H9 (cell line): ENCODE data around the gene BPGM. TPM values are rescaled to one million over a fixed set of nuclear protein-coding genes. Genes with fewer than 3 reads are reported as not detected.

Experiments used
- DNase-seq: peaks from one replicate; pipeline ENCODE4 v3.0.0-alpha.2; 2017
- H2AFZ ChIP-seq: one replicate; pipeline ENCODE4 v1.6.1; 2013; ENCODE audit warnings: mild to moderate bottlenecking, low read length, control low read depth, moderate library complexity
- H2AK5ac ChIP-seq: 2 replicates; pipeline ENCODE4 v1.6.1; 2013; ENCODE audit warnings: low read length, control low read depth, mixed read lengths; ENCODE audit not compliant: insufficient read length
- H2BK120ac ChIP-seq: one replicate; pipeline ENCODE4 v1.6.1; 2013; ENCODE audit warnings: low read depth, mild to moderate bottlenecking, low read length, control low read depth, inconsistent platforms; ENCODE audit not compliant: poor library complexity, severe bottlenecking
- H2BK12ac ChIP-seq: 2 replicates; pipeline ENCODE4 v1.6.1; 2013; ENCODE audit warnings: low read length, control low read depth, mixed read lengths, low read depth; ENCODE audit not compliant: insufficient read length
- H2BK15ac ChIP-seq: 2 replicates; pipeline ENCODE4 v1.6.1; 2013; ENCODE audit warnings: low read depth, low read length, control low read depth
- H2BK20ac ChIP-seq: one replicate; pipeline ENCODE4 v1.6.1; 2013; ENCODE audit warnings: low read depth, mild to moderate bottlenecking, low read length, control low read depth, inconsistent platforms; ENCODE audit not compliant: poor library complexity, severe bottlenecking
- H2BK5ac ChIP-seq: 2 replicates; pipeline ENCODE4 v1.6.1; 2013; ENCODE audit warnings: low read length, control low read depth, mixed read lengths; ENCODE audit not compliant: insufficient read length
- H3K14ac ChIP-seq: 2 replicates; pipeline ENCODE4 v1.6.1; 2013; ENCODE audit warnings: low read length, control low read depth; ENCODE audit not compliant: insufficient read depth
- H3K18ac ChIP-seq: 2 replicates; pipeline ENCODE4 v1.6.1; 2013; ENCODE audit warnings: low read depth, mild to moderate bottlenecking, mixed read lengths, low read length, control low read depth; ENCODE audit not compliant: insufficient read length
- H3K23ac ChIP-seq: 2 replicates; pipeline ENCODE4 v1.6.1; 2013; ENCODE audit warnings: low read length, control low read depth, mixed read lengths, low read depth; ENCODE audit not compliant: insufficient read length
- H3K23me2 ChIP-seq: 2 replicates; pipeline ENCODE4 v1.6.1; 2013; ENCODE audit warnings: low read depth, mild to moderate bottlenecking, mixed read lengths, low read length, control low read depth; ENCODE audit not compliant: insufficient read length, poor library complexity, severe bottlenecking
- H3K27ac ChIP-seq: 2 replicates; pipeline ENCODE4 v1.5.1; 2013; ENCODE audit warnings: low read length, control low read depth, mixed read lengths, low read depth; ENCODE audit not compliant: insufficient read length
- H3K27me3 ChIP-seq: 2 replicates; pipeline ENCODE4 v1.6.1; 2013; ENCODE audit warnings: low read length, control low read depth, inconsistent platforms; ENCODE audit not compliant: insufficient read depth
- H3K4ac ChIP-seq: 2 replicates; pipeline ENCODE4 v1.6.1; 2013; ENCODE audit warnings: low read depth, mild to moderate bottlenecking, control low read depth, inconsistent platforms, low read length, moderate library complexity
- H3K4me1 ChIP-seq: 2 replicates; pipeline ENCODE4 v1.6.1; 2013; ENCODE audit warnings: low read length, control low read depth, inconsistent platforms; ENCODE audit not compliant: insufficient read depth
- H3K4me2 ChIP-seq: 2 replicates; pipeline ENCODE4 v1.6.1; 2013; ENCODE audit warnings: low read length, control low read depth, mixed read lengths; ENCODE audit not compliant: insufficient read length, insufficient read depth
- H3K56ac ChIP-seq: 2 replicates; pipeline ENCODE4 v1.6.1; 2013; ENCODE audit warnings: low read depth, mild to moderate bottlenecking, mixed read lengths, low read length, control low read depth; ENCODE audit not compliant: insufficient read length
- H3K79me1 ChIP-seq: 2 replicates; pipeline ENCODE4 v1.6.1; 2013; ENCODE audit warnings: low read depth, mild to moderate bottlenecking, moderate library complexity, low read length, control low read depth, inconsistent platforms; ENCODE audit not compliant: insufficient read depth, poor library complexity, severe bottlenecking
- H3K79me2 ChIP-seq: 2 replicates; pipeline ENCODE4 v1.6.1; 2013; ENCODE audit warnings: low read length, control low read depth, inconsistent platforms; ENCODE audit not compliant: insufficient read depth
- H3K9ac ChIP-seq: 2 replicates; pipeline ENCODE4 v1.6.1; 2013; ENCODE audit warnings: low read length, control low read depth, mixed read lengths; ENCODE audit not compliant: insufficient read length; ENCODE audit errors: extremely low read depth
- H3K9me3 ChIP-seq: one replicate; pipeline ENCODE4 v1.6.1; 2013; ENCODE audit warnings: low read depth, low read length, inconsistent platforms; ENCODE audit not compliant: control insufficient read depth
- H3T11ph ChIP-seq: one replicate; pipeline ENCODE4 v1.6.1; 2013; ENCODE audit warnings: mild to moderate bottlenecking, low read length, control low read depth, inconsistent platforms
- H4K20me1 ChIP-seq: one replicate; pipeline ENCODE4 v1.6.1; 2013; ENCODE audit not compliant: control insufficient read depth, insufficient read length, insufficient read depth
- H4K5ac ChIP-seq: 2 replicates; pipeline ENCODE4 v1.6.1; 2013; ENCODE audit warnings: low read depth, mild to moderate bottlenecking, mixed read lengths, low read length, control low read depth; ENCODE audit not compliant: insufficient read length
- H4K8ac ChIP-seq: replicated peaks from 2 replicates; pipeline ENCODE4 v1.6.1; 2013; ENCODE audit warnings: low read length, control low read depth, mixed read lengths, low read depth; ENCODE audit not compliant: insufficient read length
- H4K91ac ChIP-seq: 2 replicates; pipeline ENCODE4 v1.6.1; 2013; ENCODE audit warnings: low read depth, mild to moderate bottlenecking, moderate library complexity, mixed read lengths, low read length, control low read depth; ENCODE audit not compliant: insufficient read length
- H3K27ac Mint-ChIP-seq, 3 experiments: 2 replicates in 2 of 3; 3 replicates in 1 of 3; pipeline ENCODE4 v1.8.0; 2020 to 2021; ENCODE audit warnings: mixed read lengths in 3 of 3, mild to moderate bottlenecking in 1 of 3, moderate library complexity in 1 of 3
- H3K27me3 Mint-ChIP-seq: 2 replicates; pipeline ENCODE4 v1.8.0; 2021; ENCODE audit warnings: low read depth, mild to moderate bottlenecking, moderate library complexity, mixed read lengths
- H3K36me3 Mint-ChIP-seq, 3 experiments: 2 replicates in 2 of 3; 3 replicates in 1 of 3; pipeline ENCODE4 v1.8.0; 2020 to 2021; ENCODE audit warnings: low read depth in 3 of 3, mixed read lengths in 3 of 3; ENCODE audit not compliant: insufficient read depth in 1 of 3
- H3K4me1 Mint-ChIP-seq, 2 experiments: 2 replicates each; pipeline ENCODE4 v1.8.0; 2020; ENCODE audit warnings: mixed read lengths in 2 of 2
- H3K4me3 Mint-ChIP-seq, 2 experiments: 2 replicates in 1 of 2; 3 replicates in 1 of 2; pipeline ENCODE4 v1.8.0; 2020 to 2021; ENCODE audit warnings: mild to moderate bottlenecking in 2 of 2, mixed read lengths in 2 of 2, moderate library complexity in 1 of 2
- H3K9me3 Mint-ChIP-seq, 2 experiments: 2 replicates in 1 of 2; 3 replicates in 1 of 2; pipeline ENCODE4 v1.8.0; 2020; ENCODE audit warnings: mild to moderate bottlenecking in 2 of 2, mixed read lengths in 2 of 2, moderate library complexity in 1 of 2
- CTCF ChIP-seq: fragments of 200-600 bp; sonication (generic); conservative IDR thresholded peaks from 3 replicates; pipeline ENCODE4 v1.8.0; 2021; ENCODE audit warnings: antibody characterized with exemption, mild to moderate bottlenecking
- WGBS: extraction: QIAGEN DNeasy Blood & Tissue Kit; methylation state at CpG from one replicate; pipeline ENCODE4 v1.1.7; 2013; ENCODE audit warnings: missing lambda C conversion rate, low lambda C conversion rate, mixed read lengths; ENCODE audit not compliant: insufficient read length; ENCODE audit errors: extremely low coverage; 5-methylcytosine and 5-hydroxymethylcytosine counted together
- total RNA-seq: library from RNA; stranded (reverse); gene quantifications from 2 replicates; pipeline ENCODE4 v1.2.1, GENCODE V29; 2021

Gene BPGM
- total RNA-seq, 1 experiment from 2014 or later = 14.4 TPM

GRCh38 chr7:134651991-134652390, 5.3 kb downstream of the BPGM start:
- no peak overlapping the region for H2AFZ ChIP-seq
- H2BK120ac ChIP-seq = no peak overlapping the region
- no peak overlapping the region for H2BK20ac ChIP-seq
- H3K27ac ChIP-seq = no peak overlapping the region
- DNase-seq = no peak
- no peaks in the 10 kb centered on the region for H3K27me3 ChIP-seq
- H3K4me1 ChIP-seq = no peaks in the 10 kb centered on the region; the same call in none of the 2 replicates
- H3K4ac ChIP-seq = no peak overlapping the region
- H3K56ac ChIP-seq = no peak overlapping the region
- H4K20me1 ChIP-seq = no peaks in the 10 kb centered on the region
- H3T11ph ChIP-seq = no peak overlapping the region
- no peak for TF ChIP-seq CTCF
- no peak overlapping the region for H3K14ac ChIP-seq
- H3K36me3 Mint-ChIP-seq = no peaks in the 10 kb centered on the region
- H3K9ac ChIP-seq = no peak overlapping the region
- H2BK15ac ChIP-seq = no peak overlapping the region
- H3K27me3 Mint-ChIP-seq = no peaks in the 10 kb centered on the region
- H3K9me3 ChIP-seq = no peaks in the 10 kb centered on the region
- H3K27ac Mint-ChIP-seq = no peak overlapping the region
- no CpG with 5 or more reads among the region's 4 CpGs for WGBS
- H3K4me3 Mint-ChIP-seq = no peak overlapping the region
- no peak overlapping the region for H4K5ac ChIP-seq
- H4K8ac ChIP-seq = no peak overlapping the region
- no peak overlapping the region for H3K23ac ChIP-seq
- H3K23me2 ChIP-seq = peaks cover 2% of the 10 kb centered on the region
- no peaks in the 10 kb centered on the region for H3K9me3 Mint-ChIP-seq
- H2BK5ac ChIP-seq = no peak overlapping the region
- H3K79me2 ChIP-seq = no peaks in the 10 kb centered on the region
- peaks cover under 1% of the 10 kb centered on the region in 2 experiments for H3K4me1 Mint-ChIP-seq
- H3K79me1 ChIP-seq = no peaks in the 10 kb centered on the region
- H3K4me2 ChIP-seq = no peak overlapping the region
- no peak overlapping the region for H2AK5ac ChIP-seq
- H2BK12ac ChIP-seq = no peak overlapping the region
- no peak overlapping the region for H3K18ac ChIP-seq
- no peak overlapping the region for H4K91ac ChIP-seq
